HEK293 (cell line): Measurements from ENCODE around the gene PHF12.
A peak's percentile ranks its signal among the peaks of the same experiment; 100 is the strongest.

ENCODE experiments used
- CTCF ChIA-PET: fragments of 350-600 bp; formaldehyde crosslinking; extraction: SDS; loops from one replicate; lab custom pipeline; 2021; ENCODE audit warnings: antibody characterized with exemption; lab: Yijun Ruan, JAX
- POLR2A ChIA-PET: fragments of 300-600 bp; formaldehyde crosslinking; extraction: SDS; loops from one replicate; lab custom pipeline; 2020; ENCODE audit warnings: antibody characterized with exemption, inconsistent platforms; lab: Yijun Ruan, JAX
- H3K27ac ChIP-seq: fragments of 200-500 bp; sonication (Bioruptor generic); 2 replicates; pipeline ENCODE4 v1.5.1; 2014; ENCODE audit warnings: low read depth, low read length, control low read depth, inconsistent platforms; ENCODE audit errors: extremely low read depth
- H3K36me3 ChIP-seq, 2 experiments: fragments of 200-500 bp in 1 of 2; sonication (Bioruptor generic) in 1 of 2; 1 replicate in 1 of 2; 2 replicates in 1 of 2; pipeline ENCODE4 v1.5.1; 2014 to 2017; ENCODE audit warnings: inconsistent platforms in 2 of 2, low read length in 2 of 2; ENCODE audit not compliant: control insufficient read depth in 2 of 2, insufficient read depth in 1 of 2
- H3K4me1 ChIP-seq: fragments of 200-500 bp; sonication (Bioruptor generic); 2 replicates; pipeline ENCODE4 v1.5.1; 2014; ENCODE audit warnings: mild to moderate bottlenecking, low read length, inconsistent platforms; ENCODE audit not compliant: control insufficient read depth, insufficient read depth
- H3K4me3 ChIP-seq: 2 replicates; pipeline ENCODE4 v1.5.1; 2011; ENCODE audit warnings: low read depth, mild to moderate bottlenecking, control low read depth, low read length, moderate library complexity
- H3K9me3 ChIP-seq: fragments of 200-500 bp; sonication (Bioruptor generic); 2 replicates; pipeline ENCODE4 v1.5.1; 2014; ENCODE audit warnings: low read depth, low read length, inconsistent platforms; ENCODE audit not compliant: control insufficient read depth, insufficient read depth
- BCL11A ChIP-seq: fragments of 450-650 bp; formaldehyde crosslinking; IDR thresholded peaks from 2 replicates; pipeline ENCODE4 v1.5.1; 2016; ENCODE audit warnings: low read depth, missing biosample characterization, missing genetic modification characterization
- KLF1 ChIP-seq: fragments of 450-650 bp; formaldehyde crosslinking; IDR thresholded peaks from 2 replicates; pipeline ENCODE4 v1.5.1; 2016; ENCODE audit warnings: missing biosample characterization, missing genetic modification characterization
- KLF10 ChIP-seq: fragments of 450-650 bp; IDR thresholded peaks from 2 replicates; pipeline ENCODE4 v1.5.1; 2018; ENCODE audit warnings: missing biosample characterization, mild to moderate bottlenecking, missing genetic modification characterization
- KLF9 ChIP-seq: fragments of 450-650 bp; formaldehyde crosslinking; IDR thresholded peaks from 2 replicates; pipeline ENCODE4 v1.5.1; 2016; ENCODE audit warnings: missing biosample characterization, missing genetic modification characterization, low read depth
- SP2 ChIP-seq: fragments of 450-650 bp; formaldehyde crosslinking; IDR thresholded peaks from 2 replicates; pipeline ENCODE4 v1.5.1; 2016; ENCODE audit warnings: missing biosample characterization, missing genetic modification characterization
- TCF7L2 ChIP-seq: IDR thresholded peaks from 2 replicates; pipeline ENCODE4 v1.6.1; 2011; ENCODE audit warnings: low read depth, mild to moderate bottlenecking, inconsistent platforms, low read length, moderate library complexity, borderline replicate concordance
- YY1 ChIP-seq: fragments of 450-650 bp; formaldehyde crosslinking; IDR thresholded peaks from 2 replicates; pipeline ENCODE4 v1.5.1; 2018; ENCODE audit warnings: missing biosample characterization, missing genetic modification characterization
- YY2 ChIP-seq: fragments of 450-650 bp; formaldehyde crosslinking; IDR thresholded peaks from 2 replicates; pipeline ENCODE4 v1.5.1; 2016; ENCODE audit warnings: missing biosample characterization, missing genetic modification characterization
- ZBTB17 ChIP-seq: fragments of 450-650 bp; formaldehyde crosslinking; IDR thresholded peaks from 2 replicates; pipeline ENCODE4 v1.5.1; 2016; ENCODE audit warnings: missing biosample characterization, missing genetic modification characterization
- ZBTB20 ChIP-seq: fragments of 450-650 bp; formaldehyde crosslinking; IDR thresholded peaks from 2 replicates; pipeline ENCODE4 v1.5.1; 2016; ENCODE audit warnings: missing biosample characterization, missing genetic modification characterization
- ZBTB48 ChIP-seq: fragments of 450-650 bp; formaldehyde crosslinking; IDR thresholded peaks from 2 replicates; pipeline ENCODE4 v1.5.1; 2016; ENCODE audit warnings: missing biosample characterization, missing genetic modification characterization
- ZEB2 ChIP-seq: fragments of 450-650 bp; formaldehyde crosslinking; IDR thresholded peaks from 2 replicates; pipeline ENCODE4 v1.5.1; 2016; ENCODE audit warnings: missing biosample characterization, missing genetic modification characterization
- ZFHX2 ChIP-seq: fragments of 450-650 bp; formaldehyde crosslinking; conservative IDR thresholded peaks from 2 replicates; pipeline ENCODE4 v1.5.1; 2016; ENCODE audit warnings: missing biosample characterization, missing genetic modification characterization
- ZIC2 ChIP-seq: fragments of 450-650 bp; formaldehyde crosslinking; IDR thresholded peaks from 2 replicates; pipeline ENCODE4 v1.5.1; 2016; ENCODE audit warnings: missing biosample characterization, missing genetic modification characterization
- ZNF423 ChIP-seq: fragments of 450-650 bp; formaldehyde crosslinking; IDR thresholded peaks from 2 replicates; pipeline ENCODE4 v1.5.1; 2016; ENCODE audit warnings: missing biosample characterization, missing genetic modification characterization
- ZNF521 ChIP-seq: fragments of 450-650 bp; formaldehyde crosslinking; IDR thresholded peaks from 2 replicates; pipeline ENCODE4 v1.5.1; 2017; ENCODE audit warnings: missing biosample characterization, mild to moderate bottlenecking, missing genetic modification characterization
- ZNF549 ChIP-seq: fragments of 450-650 bp; IDR thresholded peaks from 2 replicates; pipeline ENCODE4 v1.5.1; 2018; ENCODE audit warnings: missing biosample characterization, missing genetic modification characterization, mild to moderate bottlenecking, inconsistent platforms, moderate library complexity
- ZNF561 ChIP-seq: fragments of 450-650 bp; IDR thresholded peaks from 2 replicates; pipeline ENCODE4 v1.5.1; 2018; ENCODE audit warnings: missing biosample characterization, missing genetic modification characterization, borderline replicate concordance
- ZNF585B ChIP-seq: fragments of 450-650 bp; formaldehyde crosslinking; IDR thresholded peaks from 2 replicates; pipeline ENCODE4 v1.5.1; 2016; ENCODE audit warnings: missing biosample characterization, missing genetic modification characterization
- ZNF664 ChIP-seq: fragments of 450-650 bp; formaldehyde crosslinking; IDR thresholded peaks from 2 replicates; pipeline ENCODE4 v1.5.1; 2016; ENCODE audit warnings: missing biosample characterization, missing genetic modification characterization
- TF ChIP-seq, protein P1 (sequence below): fragments of 450-650 bp; formaldehyde crosslinking; IDR thresholded peaks from 2 replicates; pipeline ENCODE4 v1.5.1; 2016; ENCODE audit warnings: missing biosample characterization, missing genetic modification characterization
- TF ChIP-seq, protein P2 (sequence below): fragments of 450-650 bp; formaldehyde crosslinking; IDR thresholded peaks from 2 replicates; pipeline ENCODE4 v1.5.1; 2016; ENCODE audit warnings: missing biosample characterization, missing genetic modification characterization
- TF ChIP-seq, protein P3 (sequence below): fragments of 450-650 bp; IDR thresholded peaks from 2 replicates; pipeline ENCODE4 v1.5.1; 2018; ENCODE audit warnings: missing biosample characterization, missing genetic modification characterization
- TF ChIP-seq, protein P4 (sequence below): fragments of 450-650 bp; formaldehyde crosslinking; optimal IDR thresholded peaks from 2 replicates; pipeline ENCODE3; 2016; ENCODE audit warnings: missing biosample characterization, mild to moderate bottlenecking, missing genetic modification characterization
- TF ChIP-seq, protein P5 (sequence below): fragments of 450-650 bp; formaldehyde crosslinking; IDR thresholded peaks from 2 replicates; pipeline ENCODE4 v1.5.1; 2016; ENCODE audit warnings: missing biosample characterization, missing genetic modification characterization

Gene PHF12

DNA sequence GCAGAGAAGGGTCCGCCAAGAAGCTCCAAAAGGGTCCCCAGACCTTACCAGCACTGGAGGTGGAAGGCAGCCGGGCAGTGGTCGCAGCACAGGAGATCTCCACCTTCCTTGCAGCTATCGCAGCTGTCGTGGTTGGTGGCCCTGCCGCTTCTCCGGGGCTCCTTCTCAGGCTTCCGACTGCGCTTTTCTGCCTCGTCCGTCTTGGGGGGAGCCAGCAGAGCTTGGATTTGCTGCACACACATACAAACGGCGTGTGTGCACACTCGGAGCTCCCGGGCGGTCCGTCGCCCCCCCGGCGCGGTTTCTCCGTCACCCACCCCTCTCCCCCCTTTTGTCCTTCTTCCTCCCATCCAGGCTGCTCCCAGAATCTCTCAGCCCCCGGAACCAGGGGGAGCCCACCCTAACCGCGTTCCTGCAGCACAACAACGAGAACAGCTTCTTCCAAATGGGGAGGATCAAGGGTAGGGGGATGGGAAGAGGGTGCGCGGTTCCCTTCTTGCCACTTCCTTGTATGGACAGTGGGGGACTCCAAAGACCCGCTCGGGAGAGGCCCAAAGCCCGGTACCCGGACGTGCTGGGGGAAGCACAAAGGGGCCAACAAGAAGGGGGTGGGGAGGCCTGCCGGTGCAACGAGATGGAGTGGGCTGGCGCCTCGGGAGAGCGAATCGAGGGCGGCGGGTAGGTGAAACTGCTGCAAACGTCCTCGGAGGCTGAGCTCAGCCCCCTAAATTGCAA lies 1.1 kb downstream of the PHF12 start (continued):
- TF ChIP-seq, protein P1, sequence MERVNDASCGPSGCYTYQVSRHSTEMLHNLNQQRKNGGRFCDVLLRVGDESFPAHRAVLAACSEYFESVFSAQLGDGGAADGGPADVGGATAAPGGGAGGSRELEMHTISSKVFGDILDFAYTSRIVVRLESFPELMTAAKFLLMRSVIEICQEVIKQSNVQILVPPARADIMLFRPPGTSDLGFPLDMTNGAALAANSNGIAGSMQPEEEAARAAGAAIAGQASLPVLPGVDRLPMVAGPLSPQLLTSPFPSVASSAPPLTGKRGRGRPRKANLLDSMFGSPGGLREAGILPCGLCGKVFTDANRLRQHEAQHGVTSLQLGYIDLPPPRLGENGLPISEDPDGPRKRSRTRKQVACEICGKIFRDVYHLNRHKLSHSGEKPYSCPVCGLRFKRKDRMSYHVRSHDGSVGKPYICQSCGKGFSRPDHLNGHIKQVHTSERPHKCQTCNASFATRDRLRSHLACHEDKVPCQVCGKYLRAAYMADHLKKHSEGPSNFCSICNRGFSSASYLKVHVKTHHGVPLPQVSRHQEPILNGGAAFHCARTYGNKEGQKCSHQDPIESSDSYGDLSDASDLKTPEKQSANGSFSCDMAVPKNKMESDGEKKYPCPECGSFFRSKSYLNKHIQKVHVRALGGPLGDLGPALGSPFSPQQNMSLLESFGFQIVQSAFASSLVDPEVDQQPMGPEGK (tag by site-specific recombination), result peak; percentile 88
- TF ChIP-seq ZNF585B, result no peak
- no peak for TF ChIP-seq ZNF521
- TF ChIP-seq, protein P2, sequence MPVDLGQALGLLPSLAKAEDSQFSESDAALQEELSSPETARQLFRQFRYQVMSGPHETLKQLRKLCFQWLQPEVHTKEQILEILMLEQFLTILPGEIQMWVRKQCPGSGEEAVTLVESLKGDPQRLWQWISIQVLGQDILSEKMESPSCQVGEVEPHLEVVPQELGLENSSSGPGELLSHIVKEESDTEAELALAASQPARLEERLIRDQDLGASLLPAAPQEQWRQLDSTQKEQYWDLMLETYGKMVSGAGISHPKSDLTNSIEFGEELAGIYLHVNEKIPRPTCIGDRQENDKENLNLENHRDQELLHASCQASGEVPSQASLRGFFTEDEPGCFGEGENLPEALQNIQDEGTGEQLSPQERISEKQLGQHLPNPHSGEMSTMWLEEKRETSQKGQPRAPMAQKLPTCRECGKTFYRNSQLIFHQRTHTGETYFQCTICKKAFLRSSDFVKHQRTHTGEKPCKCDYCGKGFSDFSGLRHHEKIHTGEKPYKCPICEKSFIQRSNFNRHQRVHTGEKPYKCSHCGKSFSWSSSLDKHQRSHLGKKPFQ (tag by site-specific recombination), result no peak
- no peak for TF ChIP-seq ZNF561 (tag by site-specific recombination)
- TF ChIP-seq, all 188 proteins: peak for 32

DNA sequence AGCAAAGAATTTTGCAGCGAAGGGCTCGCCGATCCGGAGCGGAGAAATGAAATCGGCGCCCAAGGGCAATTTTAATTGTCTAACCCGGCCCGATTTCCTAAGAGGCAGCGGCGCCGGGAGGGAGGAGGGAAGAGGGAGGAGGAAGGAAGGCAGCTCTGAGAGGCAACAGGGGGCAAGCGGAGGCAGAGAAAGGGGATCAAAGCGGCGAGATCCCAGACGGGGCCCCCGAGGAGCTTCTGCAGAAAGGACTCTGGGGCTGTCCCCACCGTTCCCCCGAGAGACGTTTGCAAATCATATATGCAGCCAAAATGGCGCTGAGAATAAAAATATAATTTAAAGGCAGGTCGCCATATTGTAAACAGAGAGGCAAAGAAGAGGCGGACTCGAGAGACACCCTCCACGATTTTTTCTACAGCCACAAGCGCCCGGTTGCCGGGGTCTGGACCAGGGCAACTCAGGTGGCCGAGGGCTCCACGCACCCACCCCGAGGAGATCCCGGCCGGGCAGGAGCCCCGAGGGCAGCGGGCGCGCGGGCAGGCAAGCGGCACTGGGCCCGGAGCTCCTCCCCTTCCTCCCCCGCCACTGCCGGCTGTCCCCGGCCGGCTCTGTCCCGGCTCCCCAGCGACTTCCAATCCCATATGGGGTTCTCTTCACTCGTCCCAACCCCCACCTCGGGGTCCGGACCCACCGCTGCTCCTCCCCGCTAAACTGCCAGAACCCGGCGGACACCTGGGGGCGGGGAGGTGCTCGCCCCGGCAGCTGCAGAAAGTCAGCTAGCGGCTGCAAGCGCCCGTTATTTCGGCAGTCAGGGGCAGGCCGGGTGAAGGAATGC lies 1.9 kb downstream of the PHF12 start:
- H3K36me3 ChIP-seq, result peaks cover 13 to 15% of the 10 kb centered on the region in 2 experiments
- peaks cover 18% of the 10 kb centered on the region for H3K4me1 ChIP-seq
- H3K9me3 ChIP-seq, result no peaks in the 10 kb centered on the region
- H3K27ac ChIP-seq, result peak overlapping the region; percentile 81
- ChIA-PET POLR2A (interaction anchor here (0.6 to 2.3 kb wide), 15 partner anchors 9 to 613 kb away, joined by 3 to 48 read pairs (median 4); partner anchors contain the start of genes BLTP2, FLOT2, NEK8 and RPL23A), CTCF (interaction anchor here (0.5 to 18.9 kb wide), 12 partner anchors 17 to 223 kb away, joined by 3 to 680 read pairs (median 4); partner anchors contain the start of gene TLCD1)
- H3K4me3 ChIP-seq, result peak overlapping the region; percentile 87
- TF ChIP-seq KLF1, result no peak
- peak; percentile 58; the same call in 1 of the 2 replicates for TF ChIP-seq ZFHX2
- peak; percentile 25; the same call in 1 of the 2 replicates for TF ChIP-seq YY2 (tag by site-specific recombination)
- TF ChIP-seq SP2 (tag by site-specific recombination), result peak; percentile 71
- peak; percentile 51 for TF ChIP-seq ZIC2 (tag by site-specific recombination)
- TF ChIP-seq BCL11A (tag by site-specific recombination), result 0 out of 2 replicates have a peak, but pooled peaks have one; percentile 15
- TF ChIP-seq KLF10, result peak; percentile 34; the same call in 1 of the 2 replicates
- peak; percentile 93; the same call in 1 of the 2 replicates for TF ChIP-seq ZBTB17
- TF ChIP-seq ZEB2 (tag by site-specific recombination), result peak; percentile 49; the same call in 1 of the 2 replicates
- TF ChIP-seq YY1, result peak; percentile 82
- TF ChIP-seq TCF7L2, result peak; percentile 48; the same call in 1 of the 2 replicates
- peak; percentile 26; the same call in 1 of the 2 replicates for TF ChIP-seq ZNF664 (tag by site-specific recombination)
- TF ChIP-seq ZBTB20 (tag by site-specific recombination), result peak; percentile 85; the same call in 1 of the 2 replicates
- TF ChIP-seq, protein P3, sequence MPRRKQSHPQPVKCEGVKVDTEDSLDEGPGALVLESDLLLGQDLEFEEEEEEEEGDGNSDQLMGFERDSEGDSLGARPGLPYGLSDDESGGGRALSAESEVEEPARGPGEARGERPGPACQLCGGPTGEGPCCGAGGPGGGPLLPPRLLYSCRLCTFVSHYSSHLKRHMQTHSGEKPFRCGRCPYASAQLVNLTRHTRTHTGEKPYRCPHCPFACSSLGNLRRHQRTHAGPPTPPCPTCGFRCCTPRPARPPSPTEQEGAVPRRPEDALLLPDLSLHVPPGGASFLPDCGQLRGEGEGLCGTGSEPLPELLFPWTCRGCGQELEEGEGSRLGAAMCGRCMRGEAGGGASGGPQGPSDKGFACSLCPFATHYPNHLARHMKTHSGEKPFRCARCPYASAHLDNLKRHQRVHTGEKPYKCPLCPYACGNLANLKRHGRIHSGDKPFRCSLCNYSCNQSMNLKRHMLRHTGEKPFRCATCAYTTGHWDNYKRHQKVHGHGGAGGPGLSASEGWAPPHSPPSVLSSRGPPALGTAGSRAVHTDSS, result peak; percentile 38; the same call in 1 of the 2 replicates
- no peak for TF ChIP-seq ZBTB48 (tag by site-specific recombination)
- TF ChIP-seq ZNF549, result no peak
- TF ChIP-seq, protein P4, sequence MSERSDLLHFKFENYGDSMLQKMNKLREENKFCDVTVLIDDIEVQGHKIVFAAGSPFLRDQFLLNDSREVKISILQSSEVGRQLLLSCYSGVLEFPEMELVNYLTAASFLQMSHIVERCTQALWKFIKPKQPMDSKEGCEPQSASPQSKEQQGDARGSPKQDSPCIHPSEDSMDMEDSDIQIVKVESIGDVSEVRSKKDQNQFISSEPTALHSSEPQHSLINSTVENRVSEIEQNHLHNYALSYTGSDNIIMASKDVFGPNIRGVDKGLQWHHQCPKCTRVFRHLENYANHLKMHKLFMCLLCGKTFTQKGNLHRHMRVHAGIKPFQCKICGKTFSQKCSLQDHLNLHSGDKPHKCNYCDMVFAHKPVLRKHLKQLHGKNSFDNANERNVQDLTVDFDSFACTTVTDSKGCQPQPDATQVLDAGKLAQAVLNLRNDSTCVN (tag by site-specific recombination), result peak; percentile 71
- TF ChIP-seq, protein P5, sequence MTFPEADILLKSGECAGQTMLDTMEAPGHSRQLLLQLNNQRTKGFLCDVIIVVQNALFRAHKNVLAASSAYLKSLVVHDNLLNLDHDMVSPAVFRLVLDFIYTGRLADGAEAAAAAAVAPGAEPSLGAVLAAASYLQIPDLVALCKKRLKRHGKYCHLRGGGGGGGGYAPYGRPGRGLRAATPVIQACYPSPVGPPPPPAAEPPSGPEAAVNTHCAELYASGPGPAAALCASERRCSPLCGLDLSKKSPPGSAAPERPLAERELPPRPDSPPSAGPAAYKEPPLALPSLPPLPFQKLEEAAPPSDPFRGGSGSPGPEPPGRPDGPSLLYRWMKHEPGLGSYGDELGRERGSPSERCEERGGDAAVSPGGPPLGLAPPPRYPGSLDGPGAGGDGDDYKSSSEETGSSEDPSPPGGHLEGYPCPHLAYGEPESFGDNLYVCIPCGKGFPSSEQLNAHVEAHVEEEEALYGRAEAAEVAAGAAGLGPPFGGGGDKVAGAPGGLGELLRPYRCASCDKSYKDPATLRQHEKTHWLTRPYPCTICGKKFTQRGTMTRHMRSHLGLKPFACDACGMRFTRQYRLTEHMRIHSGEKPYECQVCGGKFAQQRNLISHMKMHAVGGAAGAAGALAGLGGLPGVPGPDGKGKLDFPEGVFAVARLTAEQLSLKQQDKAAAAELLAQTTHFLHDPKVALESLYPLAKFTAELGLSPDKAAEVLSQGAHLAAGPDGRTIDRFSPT (tag by site-specific recombination), result peak; percentile 54
- TF ChIP-seq KLF9 (tag by site-specific recombination), result no peak; the same call in 1 of the 2 replicates
- peak; percentile 15; the same call in 1 of the 2 replicates for TF ChIP-seq ZNF423 (tag by site-specific recombination)
